Measurements from ENCODE around the gene MTCH2.
"Not testable (repeated sequence)": the region's sequence is repeated elsewhere in the genome, so short reads cannot be mapped to it uniquely, and the experiment has no call there.

DNA sequence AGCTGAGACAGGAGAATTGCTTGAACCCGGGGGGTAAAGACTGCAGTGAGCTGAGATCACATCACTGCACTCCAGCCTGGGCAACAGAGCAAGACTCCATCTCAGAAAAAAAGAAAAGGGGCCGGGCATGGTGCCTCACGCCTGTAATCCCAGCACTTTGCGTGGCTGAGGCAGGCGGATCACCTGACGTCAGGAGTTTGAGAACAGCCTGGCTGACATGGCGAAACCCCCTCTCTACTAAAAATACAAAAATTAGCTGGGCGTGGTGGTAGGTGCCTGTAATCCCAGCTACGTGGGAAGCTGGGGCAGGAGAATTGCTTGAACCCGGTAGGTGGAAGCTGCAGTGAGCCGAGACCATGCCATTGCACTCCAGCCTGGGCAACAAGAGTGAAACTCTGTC, 6.0 kb downstream of the MTCH2 start:
- TF ChIP-seq CTCF (conservative IDR thresholded peaks at IDR 0.05; ENCODE audit: low read depth, low read length); EZH2 (IDR thresholded peaks at IDR 0.05; ENCODE audit: low read length, unreplicated experiment): not testable (repeated sequence)

All from PC-3 (cell line).